NB4 (cell line): Measurements from ENCODE around the gene FOXP4.

Experiments used
- DNase-seq: peaks from one replicate; pipeline ENCODE4 v3.0.0; 2010; ENCODE audit warnings: low read depth
- H3K4me3 ChIP-seq: one replicate; pipeline ENCODE4 v1.5.1; 2011; ENCODE audit warnings: mild to moderate bottlenecking, low read depth, low read length, moderate library complexity
- MYC ChIP-seq: IDR thresholded peaks from 2 replicates; pipeline ENCODE4 v1.6.1; 2011; ENCODE audit warnings: low read depth, low read length
- POLR2A ChIP-seq: IDR thresholded peaks from 2 replicates; pipeline ENCODE4 v1.6.1; 2011; ENCODE audit warnings: mild to moderate bottlenecking; ENCODE audit not compliant: insufficient read length; ENCODE audit errors: extremely low read depth
- TF ChIP-seq, protein P1 (sequence below): IDR thresholded peaks from one replicate; pipeline ENCODE4 v1.5.1; 2012; ENCODE audit warnings: low read depth, low read length
- TF ChIP-seq, protein P2 (sequence below): IDR thresholded peaks from 2 replicates; pipeline ENCODE4 v1.6.1; 2011; ENCODE audit warnings: low read depth, low read length

The FOXP4 gene

DNA sequence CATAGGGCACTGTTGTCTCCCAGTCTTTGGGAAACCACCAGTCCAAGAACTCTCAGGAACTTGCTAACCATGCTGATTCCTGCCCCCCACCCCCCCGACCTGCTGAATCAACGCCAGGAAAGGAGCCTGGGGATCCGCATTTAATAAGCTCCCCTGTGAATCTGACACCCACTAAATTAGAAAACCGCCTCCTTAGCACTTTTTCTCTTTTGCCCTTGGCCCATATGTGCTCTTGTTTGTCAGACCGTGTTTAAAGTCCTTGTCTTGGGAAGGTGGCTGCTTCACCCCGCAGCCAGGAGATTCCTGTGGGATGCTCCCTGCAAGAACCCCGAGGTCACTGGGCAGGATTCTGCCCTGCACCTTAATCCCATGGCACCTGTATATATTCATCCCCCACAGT is 15.7 kb upstream of the FOXP4 start:
- no peak for DNase-seq
- TF ChIP-seq MYC, result no peak
- TF ChIP-seq POLR2A, result no peak
- no peak overlapping the region for H3K4me3 ChIP-seq

DNA sequence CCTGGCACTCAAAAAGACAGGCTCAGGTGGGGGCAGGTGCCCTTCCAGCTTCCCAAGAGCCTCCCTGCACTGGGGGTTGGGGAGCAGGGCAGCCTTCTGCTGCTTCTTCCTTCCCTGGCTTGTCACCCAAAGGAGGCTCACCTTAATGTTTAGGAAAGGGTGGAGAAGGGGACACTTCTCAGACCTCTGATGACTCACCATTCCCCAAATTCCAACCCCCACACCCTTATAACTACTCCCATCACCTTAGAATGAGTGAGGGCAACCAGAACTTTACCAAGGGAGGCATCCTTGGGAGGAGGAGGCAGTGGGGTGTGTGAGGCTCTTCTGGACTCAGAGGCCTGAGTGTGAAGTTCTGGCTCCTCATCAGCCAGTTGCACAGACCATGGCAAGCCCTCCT is 15.2 kb upstream of the FOXP4 start:
- no peak for DNase-seq
- TF ChIP-seq, protein P1, sequence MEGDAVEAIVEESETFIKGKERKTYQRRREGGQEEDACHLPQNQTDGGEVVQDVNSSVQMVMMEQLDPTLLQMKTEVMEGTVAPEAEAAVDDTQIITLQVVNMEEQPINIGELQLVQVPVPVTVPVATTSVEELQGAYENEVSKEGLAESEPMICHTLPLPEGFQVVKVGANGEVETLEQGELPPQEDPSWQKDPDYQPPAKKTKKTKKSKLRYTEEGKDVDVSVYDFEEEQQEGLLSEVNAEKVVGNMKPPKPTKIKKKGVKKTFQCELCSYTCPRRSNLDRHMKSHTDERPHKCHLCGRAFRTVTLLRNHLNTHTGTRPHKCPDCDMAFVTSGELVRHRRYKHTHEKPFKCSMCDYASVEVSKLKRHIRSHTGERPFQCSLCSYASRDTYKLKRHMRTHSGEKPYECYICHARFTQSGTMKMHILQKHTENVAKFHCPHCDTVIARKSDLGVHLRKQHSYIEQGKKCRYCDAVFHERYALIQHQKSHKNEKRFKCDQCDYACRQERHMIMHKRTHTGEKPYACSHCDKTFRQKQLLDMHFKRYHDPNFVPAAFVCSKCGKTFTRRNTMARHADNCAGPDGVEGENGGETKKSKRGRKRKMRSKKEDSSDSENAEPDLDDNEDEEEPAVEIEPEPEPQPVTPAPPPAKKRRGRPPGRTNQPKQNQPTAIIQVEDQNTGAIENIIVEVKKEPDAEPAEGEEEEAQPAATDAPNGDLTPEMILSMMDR, result no peak
- TF ChIP-seq, protein P2, sequence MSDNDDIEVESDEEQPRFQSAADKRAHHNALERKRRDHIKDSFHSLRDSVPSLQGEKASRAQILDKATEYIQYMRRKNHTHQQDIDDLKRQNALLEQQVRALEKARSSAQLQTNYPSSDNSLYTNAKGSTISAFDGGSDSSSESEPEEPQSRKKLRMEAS, result no peak
- TF ChIP-seq MYC, result no peak
- no peak for TF ChIP-seq POLR2A
- no peak overlapping the region for H3K4me3 ChIP-seq

DNA sequence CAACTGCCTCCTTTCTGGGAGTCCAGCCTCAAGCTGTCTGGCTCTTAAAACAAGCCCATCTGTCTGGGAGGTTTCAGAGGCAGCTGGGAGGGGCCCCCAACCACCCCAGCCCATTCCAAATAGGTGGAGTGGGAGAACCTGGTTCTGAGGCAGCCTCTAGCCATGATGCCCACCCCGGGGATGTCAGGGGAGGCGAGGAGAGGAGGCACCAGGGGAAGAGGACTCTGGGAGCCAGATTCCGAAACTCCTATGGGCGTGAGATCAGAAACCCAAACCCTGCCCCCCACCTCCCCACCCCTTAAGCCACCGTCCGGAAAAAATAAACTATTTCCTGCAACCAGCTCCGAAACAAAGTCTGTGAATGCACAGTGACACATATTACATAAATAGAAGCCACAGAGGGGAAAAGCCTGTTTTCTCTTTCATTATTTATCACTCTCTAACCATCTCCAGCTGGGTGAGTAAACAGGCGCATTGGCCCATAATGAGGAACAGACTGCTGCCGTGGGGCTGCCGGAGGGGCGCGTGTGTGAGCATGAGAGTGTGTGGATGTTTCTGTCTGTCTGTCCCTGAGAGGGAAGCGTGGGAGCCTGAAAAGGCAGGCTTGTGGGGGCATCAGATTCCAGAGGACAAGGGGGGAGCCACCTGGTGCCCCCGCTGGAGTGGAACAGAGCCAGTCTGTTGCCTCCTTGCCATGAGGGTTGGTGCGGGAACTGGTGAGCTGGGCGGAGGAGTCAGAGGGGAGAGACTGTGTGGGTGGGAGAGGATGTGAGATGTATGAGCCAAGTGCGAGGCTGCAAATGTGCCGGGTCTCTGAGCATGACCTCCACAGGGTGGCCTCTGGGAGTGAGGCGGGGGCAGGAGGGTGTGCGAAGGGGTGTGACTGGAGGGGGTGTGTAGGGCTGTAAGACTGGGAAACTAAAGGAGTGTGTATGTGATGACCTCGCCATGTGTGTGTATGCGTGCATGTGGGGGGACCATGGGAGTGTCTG is 14.3 kb upstream of the FOXP4 start:
- DNase-seq, result peak; percentile 27
- TF ChIP-seq, protein P2, result no peak
- TF ChIP-seq, protein P1, result no peak
- TF ChIP-seq MYC, result no peak
- TF ChIP-seq POLR2A, result no peak
- H3K4me3 ChIP-seq, result no peak overlapping the region

DNA sequence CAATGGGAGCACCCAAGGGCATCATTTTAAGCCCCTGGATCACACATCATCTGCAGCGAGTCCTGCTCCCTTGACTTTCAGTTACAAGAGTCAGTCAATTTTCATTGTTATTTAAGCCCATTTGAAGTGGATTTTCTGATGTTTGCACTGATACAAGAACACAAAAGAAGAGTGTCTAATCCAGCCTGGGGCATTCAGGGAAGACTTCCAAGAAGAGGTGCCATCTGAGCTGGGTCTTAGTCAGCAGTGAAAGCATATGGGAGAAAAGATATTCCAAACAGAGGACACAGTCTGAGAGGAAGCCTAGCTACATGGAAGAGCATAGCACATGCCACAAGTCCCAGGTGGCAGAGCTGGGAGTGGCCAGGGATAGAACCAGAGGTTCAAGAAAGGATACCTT is 10.4 kb upstream of the FOXP4 start:
- H3K4me3 ChIP-seq, result no peak overlapping the region
- DNase-seq, result no peak
- TF ChIP-seq, protein P1, result no peak
- TF ChIP-seq, protein P2, result no peak
- TF ChIP-seq MYC, result no peak
- TF ChIP-seq POLR2A, result no peak

DNA sequence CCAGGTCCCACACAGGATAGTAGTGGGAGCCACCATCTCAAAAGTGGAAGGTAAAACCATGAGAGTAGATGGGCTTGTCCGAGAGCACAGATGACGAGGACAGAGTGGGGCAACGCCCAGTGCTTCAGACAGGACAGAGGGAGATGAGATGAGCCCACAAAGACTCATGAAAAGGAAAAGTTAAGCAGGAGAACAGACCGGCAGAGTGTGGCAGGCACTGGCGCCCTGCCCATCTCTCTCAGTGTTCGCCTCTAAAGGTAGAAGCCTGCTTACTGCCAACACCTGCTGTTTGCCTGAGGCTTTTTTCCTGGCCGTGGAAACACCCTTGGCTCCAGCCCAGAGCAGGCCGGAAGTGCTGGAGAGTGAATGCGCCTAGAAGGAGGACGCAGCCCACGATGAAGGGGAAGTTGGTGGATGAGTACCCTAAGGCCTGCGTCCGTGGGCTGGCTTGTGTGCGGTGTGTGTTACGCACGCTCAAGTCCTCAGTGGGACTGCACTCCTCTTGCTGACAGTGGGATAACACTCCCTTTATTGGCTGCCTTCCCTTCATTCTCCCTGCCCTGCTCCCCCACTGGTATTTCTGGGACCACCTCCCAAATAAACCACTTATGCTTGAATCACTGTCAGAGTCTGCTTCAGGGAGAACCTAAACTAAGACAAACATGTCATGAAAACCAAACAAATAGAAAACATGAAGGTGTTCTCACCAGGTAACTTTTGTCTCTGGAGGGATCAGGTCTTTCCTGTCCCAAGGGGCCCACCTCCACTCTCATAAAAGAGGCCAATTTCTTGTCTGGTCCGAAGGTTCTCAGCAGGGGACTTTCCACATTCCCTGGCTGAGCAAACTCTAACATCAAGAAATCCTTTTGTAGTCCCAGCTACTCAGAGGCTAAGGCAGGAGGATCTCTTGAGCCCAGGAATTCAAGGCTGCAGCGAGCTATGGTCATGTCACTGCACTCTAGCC is 9.1 kb upstream of the FOXP4 start:
- TF ChIP-seq, protein P2, result no peak; the same call in 1 of the 2 replicates
- TF ChIP-seq POLR2A, result no peak
- TF ChIP-seq, protein P1, result no peak
- no peak for TF ChIP-seq MYC
- no peak overlapping the region for H3K4me3 ChIP-seq
- peak; percentile 72 for DNase-seq
